CD4-positive, alpha-beta T cell treated with Interleukin-15 for 1 hour (primary cell): Measurements from ENCODE around the gene COQ6.
"Not testable (repeated sequence)": the region's sequence is repeated elsewhere in the genome, so short reads cannot be mapped to it uniquely, and the experiment has no call there.

Experiments
- DNase-seq: peaks from one replicate; pipeline ENCODE4 v3.0.0-alpha.2; 2020

The COQ6 gene

DNA sequence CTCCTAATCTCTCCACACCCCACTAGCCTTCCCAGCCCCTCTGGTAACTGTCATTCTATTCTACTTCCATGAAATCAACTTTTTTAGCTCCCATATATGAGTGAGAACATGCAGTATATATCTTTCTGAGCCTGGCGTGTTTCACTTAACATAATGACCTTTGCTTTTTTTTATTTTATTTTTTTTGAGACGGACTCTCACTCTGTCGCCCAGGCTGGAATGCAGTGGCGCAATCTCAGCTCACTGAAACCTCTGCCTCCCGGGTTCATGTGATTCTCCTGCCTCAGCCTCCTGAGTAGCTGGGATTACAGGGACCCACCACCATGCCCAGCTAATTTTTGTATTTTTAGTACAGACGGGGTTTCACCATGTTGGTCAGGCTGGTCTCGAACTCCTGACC lies 38.6 kb downstream of the COQ6 start:
- not testable (repeated sequence) for DNase-seq

GRCh38 chr14:73991092-73991491 lies 41.0 kb downstream of the COQ6 start:
- DNase-seq: no peak

DNA sequence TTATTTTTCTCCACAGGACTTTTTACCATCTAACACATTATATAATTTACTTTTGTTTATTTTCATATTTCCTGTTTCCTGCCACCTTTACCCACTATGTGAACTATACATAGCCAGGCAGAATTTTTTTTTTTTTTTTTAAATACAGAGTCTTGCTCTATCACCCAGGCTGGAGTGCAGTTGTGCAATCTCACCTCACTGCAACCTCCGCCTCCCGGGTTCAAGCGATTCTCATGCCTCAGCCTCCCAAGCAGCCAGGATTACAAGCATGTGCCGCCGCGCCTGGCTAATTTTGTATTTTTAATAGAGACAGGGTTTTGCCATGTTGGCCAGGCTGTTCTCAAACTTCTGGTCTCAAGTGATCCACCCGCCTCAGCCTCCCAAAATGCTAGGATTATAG lies 44.8 kb downstream of the COQ6 start:
- DNase-seq: not testable (repeated sequence)

DNA sequence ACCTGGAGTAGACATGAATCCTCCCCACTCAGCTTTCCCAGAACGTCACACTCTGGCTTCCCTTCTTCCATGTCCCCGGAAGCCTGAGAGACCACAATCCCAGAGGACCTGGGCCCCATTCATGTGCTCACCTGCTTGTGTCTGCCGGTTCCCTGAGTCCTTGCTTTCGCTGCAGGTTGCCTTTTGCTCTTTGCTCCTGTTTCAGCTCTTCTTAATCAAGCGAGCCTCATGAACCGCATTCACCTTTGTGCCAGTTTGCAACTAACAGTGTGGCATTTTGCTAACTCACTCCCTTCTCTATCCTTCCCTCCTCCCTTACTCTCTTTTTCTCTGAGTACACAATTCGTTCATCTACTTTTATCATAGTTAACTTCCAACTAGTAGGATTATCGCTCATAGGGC lies 45.9 kb downstream of the COQ6 start:
- no peak for DNase-seq

DNA sequence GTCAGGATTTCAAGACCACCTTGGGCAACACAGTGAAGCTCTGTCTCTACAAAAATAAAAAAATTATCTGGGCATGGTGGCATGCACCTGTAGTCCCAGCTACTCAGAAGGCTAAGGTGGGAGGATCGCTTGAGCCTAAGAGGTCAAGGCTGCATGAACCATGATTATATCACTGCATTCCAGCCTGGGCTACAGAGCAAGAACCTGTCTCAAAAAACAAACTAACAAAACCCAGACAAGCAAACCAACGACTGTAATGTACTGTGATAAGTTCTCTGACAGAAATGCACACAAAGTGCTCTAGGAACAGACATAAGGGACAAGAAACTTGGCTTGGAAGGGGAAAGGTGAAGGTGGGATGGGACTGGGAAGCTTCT lies 46.6 kb downstream of the COQ6 start:
- DNase-seq: no peak

DNA sequence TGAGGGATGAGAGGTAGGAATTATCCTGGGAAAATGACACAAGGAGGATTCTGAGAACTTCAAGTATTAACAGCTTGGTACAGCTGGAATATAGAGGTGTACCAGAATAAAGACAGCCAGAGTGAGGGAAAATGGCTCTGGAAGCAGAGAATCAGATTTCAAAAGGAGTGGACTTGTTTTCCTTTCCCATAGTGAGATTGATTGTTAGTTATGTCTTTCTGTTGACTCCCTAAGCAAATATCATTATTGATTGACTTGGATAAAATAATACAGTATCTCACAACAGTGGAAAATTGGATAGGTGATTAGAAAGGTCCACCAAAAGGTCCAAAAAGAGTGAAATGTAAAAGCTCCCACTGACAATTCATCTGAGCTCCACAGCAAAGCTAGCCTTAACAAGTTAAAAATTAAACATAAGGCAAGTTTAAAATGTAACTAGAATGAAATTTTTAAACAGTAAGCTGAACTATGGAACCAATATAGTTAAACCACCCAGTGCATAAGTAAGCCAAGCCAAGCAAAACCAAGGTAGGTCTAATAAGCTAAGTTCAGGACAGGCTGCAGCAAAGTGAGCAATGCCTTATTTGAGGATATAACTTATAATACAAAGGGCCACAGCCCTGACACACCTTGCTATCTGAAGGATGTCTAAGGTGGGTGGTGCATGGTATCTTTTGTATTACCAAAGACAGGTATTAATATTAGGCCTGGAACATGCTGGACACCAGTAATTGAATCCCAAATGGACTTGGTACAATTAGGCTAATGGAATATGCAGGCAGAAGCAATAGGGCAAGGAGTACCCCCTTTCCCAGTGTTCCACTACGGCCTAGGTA lies 47.2 kb downstream of the COQ6 start:
- no peak for DNase-seq

DNA sequence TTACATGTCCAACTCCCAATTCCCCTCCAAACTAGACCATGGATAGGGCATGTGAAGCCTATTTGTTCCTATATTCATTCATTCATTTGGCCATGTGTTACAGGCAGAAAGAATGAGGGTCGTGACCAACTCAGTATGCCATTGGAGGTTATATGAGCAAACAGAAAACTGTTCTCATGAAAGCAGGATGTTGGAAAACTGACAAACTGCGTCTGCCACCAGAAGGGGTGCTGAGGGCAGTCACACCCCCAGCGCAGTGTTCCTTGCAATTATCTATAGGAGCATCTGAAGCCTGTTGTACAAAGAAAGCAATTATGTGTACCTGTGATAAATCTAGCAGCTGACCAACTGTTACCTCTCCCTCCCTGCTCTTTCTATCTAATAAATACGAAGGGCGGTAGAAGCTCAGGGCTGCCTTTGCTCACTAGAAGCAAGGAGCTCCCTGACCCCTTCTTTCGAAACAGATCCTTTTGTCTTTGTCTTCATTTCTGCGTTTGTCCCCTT lies 47.9 kb downstream of the COQ6 start:
- DNase-seq: no peak

- no peak for DNase-seq
Measured at GRCh38 chr14:73998726-73999125, 48.6 kb downstream of the COQ6 start.

- DNase-seq: not testable (repeated sequence)
Measured at GRCh38 chr14:74005664-74006063, 55.6 kb downstream of the COQ6 start.

DNA sequence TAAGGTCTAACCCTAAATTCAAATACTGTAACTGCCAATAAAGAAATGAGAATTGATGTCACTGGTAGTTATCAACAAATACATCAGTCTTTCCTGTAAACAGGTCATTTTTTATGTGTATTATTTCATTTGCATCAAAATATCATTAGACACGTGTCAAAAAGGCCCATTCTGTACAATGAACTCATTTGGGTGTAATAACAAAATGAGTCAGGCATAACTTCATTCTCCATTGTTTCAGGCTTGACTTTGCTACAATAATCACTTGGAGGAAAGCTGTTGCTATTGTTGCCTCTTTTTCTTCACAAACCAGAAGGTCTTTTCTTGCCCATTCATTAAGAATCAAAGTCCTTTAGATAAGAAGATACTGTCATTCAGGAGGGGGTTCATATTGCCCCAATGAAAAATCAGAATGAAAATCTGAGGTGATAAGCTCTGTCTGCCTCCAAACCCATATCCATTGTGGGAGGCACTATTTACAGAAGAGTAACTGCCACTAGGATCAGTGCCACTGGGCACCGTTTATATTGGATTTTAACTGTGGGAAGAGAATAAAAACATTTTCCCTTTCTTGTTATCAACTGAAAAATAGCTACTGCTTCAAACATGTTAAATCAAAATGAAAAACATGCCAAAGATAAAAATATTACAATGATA lies 58.9 kb downstream of the COQ6 start:
- DNase-seq: no peak
